Mucosa of descending colon (tissue), 3 donors: ENCODE results near the gene MX2. TPM values are rescaled to one million over a fixed set of nuclear protein-coding genes. Genes with fewer than 3 reads are reported as not detected.
"Not testable (repeated sequence)": the region's sequence is repeated elsewhere in the genome, so short reads cannot be mapped to it uniquely, and the experiment has no call there.

Experiments used
- ATAC-seq: fragments of 200-7000 bp; cut with Tn5 transposase; one replicate; pipeline ENCODE4 v1.9.1; 2020; ENCODE audit warnings: mild to moderate bottlenecking, moderate library complexity
- DNase-seq, 3 donors: peaks; one replicate each; pipeline ENCODE4 v3.0.0-alpha.2; 2020
- H3K36me3 ChIP-seq: fragments of 200-600 bp; one replicate; pipeline ENCODE4 v1.8.0; 2021; ENCODE audit warnings: low read depth, mild to moderate bottlenecking
- H3K4me1 ChIP-seq: fragments of 200-600 bp; one replicate; pipeline ENCODE4 v1.8.0; 2021; ENCODE audit warnings: low read depth, mild to moderate bottlenecking
- H3K4me3 ChIP-seq: fragments of 200-600 bp; one replicate; pipeline ENCODE4 v1.8.0; 2021; ENCODE audit warnings: mild to moderate bottlenecking
- H3K9me3 ChIP-seq: fragments of 200-600 bp; one replicate; pipeline ENCODE4 v1.8.0; 2021; ENCODE audit warnings: mild to moderate bottlenecking
- CTCF ChIP-seq: fragments of 200-600 bp; IDR thresholded peaks from one replicate; pipeline ENCODE4 v1.8.0; 2022; ENCODE audit warnings: antibody characterized with exemption, mild to moderate bottlenecking
- intact Hi-C, 2 donors: fragments of 100-400 bp; cut with DNase I in 1 of 2; cut with micrococcal nuclease in 1 of 2; formaldehyde crosslinking; loops; one replicate each; pipeline versions ENCODE4 v1.11.0 to v1.11.1; 2022; cut with DNase I, micrococcal nuclease
- long read RNA-seq, 2 donors: library from polyadenylated mRNA; unstranded; transcript quantifications; one replicate each; pipeline ENCODE4 v2.0.0, GENCODE V29; 2019 to 2021
- total RNA-seq, 3 donors: library from RNA; stranded (reverse); fragmentation: NEBNext Ultra II Directional in 2 of 3; extraction: Animal tissue kit (Norgen Biotek cat#: 25700) in 2 of 3; gene quantifications; one replicate each; pipeline versions ENCODE4 v1.2.1 to v1.2.4, GENCODE V29; 2021 to 2023
- donor health status: DM: no; HTN: no; CAD: no; lungs with moderate emphysema.
- donor health status: DM: no; HTN: no; CAD: no.
- donor health status: DM: no; HTN: yes; CAD: no.

The MX2 gene
- total RNA-seq: 1 to 10 TPM; 2.5 to 9.2 (median 6.3) TPM
- long read RNA-seq, donor 1, partial matches to known transcripts: 1 of 8 reads
- long read RNA-seq, donor 1, other reads (novel, unspliced or antisense): 4 of 8 reads
- long read RNA-seq, donor 2, partial matches to known transcripts: 1 of 2 reads
- long read RNA-seq, donor 2, other reads (novel, unspliced or antisense): 0 of 2 reads

- Histone ChIP-seq H3K36me3 (no peaks in the 10 kb centered on the region), H3K9me3 (no peaks in the 10 kb centered on the region), H3K4me3 (no peak within 1 kb of the TSS), H3K4me1 (peaks cover 21% of the 10 kb centered on the region)
- ATAC-seq (peak; percentile 73), DNase-seq (peak; percentile 66 to 87 (median 78))
- intact Hi-C loops: no loop called here
- no peak for TF ChIP-seq CTCF
Observed at GRCh38 chr21:41361786-41362604, at the start of gene MX2. Gene MX2, plus strand, starts transcription at chr21:41362027. Its CDS starts 14,880 bp downstream, at chr21:41376907.

- H3K36me3 ChIP-seq, DNase-seq, H3K9me3 ChIP-seq, intact Hi-C loops, ATAC-seq, H3K4me3 ChIP-seq: not testable (repeated sequence)
- H3K4me1 ChIP-seq: peaks cover 11% of the 10 kb centered on the region
Observed at GRCh38 chr21:41313285-41314164, 48.3 kb upstream of the MX2 start.

- peaks cover 14% of the 10 kb centered on the region for H3K4me1 ChIP-seq
- no peak for TF ChIP-seq CTCF
- ATAC-seq (no peak), DNase-seq (no peak)
- intact Hi-C loops: no loop called here
- no peaks in the 10 kb centered on the region for H3K36me3 ChIP-seq
- H3K4me3 ChIP-seq: no peak overlapping the region
- H3K9me3 ChIP-seq: no peaks in the 10 kb centered on the region
Observed at GRCh38 chr21:41315726-41316125, 46.1 kb upstream of the MX2 start.

GRCh38 chr21:41316200-41317062 lies 45.4 kb upstream of the MX2 start, which contains the start of gene FAM3B:
Gene FAM3B, plus strand, starts transcription at chr21:41316801. Its CDS starts 79 bp downstream, at chr21:41316880.
- no peak within 1 kb of the TSS for H3K4me3 ChIP-seq
- peak in 2 of 3 donors; percentile 18 to 57 for DNase-seq

GRCh38 chr21:41317063-41317392 lies 44.8 kb upstream of the MX2 start:
- no peak for TF ChIP-seq CTCF
- intact Hi-C loops: no loop called here
- H3K9me3 ChIP-seq: no peaks in the 10 kb centered on the region
- no peak overlapping the region for H3K4me3 ChIP-seq
- H3K36me3 ChIP-seq: no peaks in the 10 kb centered on the region
- DNase-seq (no peak), ATAC-seq (no peak)
- H3K4me1 ChIP-seq: peaks cover 14% of the 10 kb centered on the region

More at GRCh38 chr21:41316200-41317062, 45.4 kb upstream of the MX2 start, which contains the start of gene FAM3B:
- peak; percentile 61 for ATAC-seq
- intact Hi-C loops: no loop called here
- no peak for TF ChIP-seq CTCF
- no peaks in the 10 kb centered on the region for H3K9me3 ChIP-seq
- H3K4me1 ChIP-seq: peaks cover 14% of the 10 kb centered on the region
- H3K36me3 ChIP-seq: no peaks in the 10 kb centered on the region
